Stimulated activated naive CD8-positive, alpha-beta T cell treated with anti-CD3 and anti-CD28 coated beads, Interleukin-15, Interleukin-2, amounts not matched to agents 100 ng/mL and 50 ng/mL, for 24 hours (primary cell): ENCODE measurements around the gene VPS36.
"Not testable (repeated sequence)": the region's sequence is repeated elsewhere in the genome, so short reads cannot be mapped to it uniquely, and the experiment has no call there.

Experiments used
- H3K27ac Mint-ChIP-seq: one replicate; pipeline ENCODE4 v1.8.0; 2021; ENCODE audit warnings: mild to moderate bottlenecking, mixed read lengths
- H3K27me3 Mint-ChIP-seq: one replicate; pipeline ENCODE4 v1.8.0; 2021; ENCODE audit warnings: mixed read lengths
- H3K36me3 Mint-ChIP-seq: one replicate; pipeline ENCODE4 v1.8.0; 2021; ENCODE audit warnings: low read depth, mixed read lengths
- H3K4me1 Mint-ChIP-seq: one replicate; pipeline ENCODE4 v1.8.0; 2021; ENCODE audit warnings: low read depth, mixed read lengths
- H3K4me3 Mint-ChIP-seq: one replicate; pipeline ENCODE4 v1.8.0; 2021; ENCODE audit warnings: mild to moderate bottlenecking, mixed read lengths
- H3K9me3 Mint-ChIP-seq: one replicate; pipeline ENCODE4 v1.8.0; 2021; ENCODE audit warnings: mixed read lengths

Gene VPS36, protein sequence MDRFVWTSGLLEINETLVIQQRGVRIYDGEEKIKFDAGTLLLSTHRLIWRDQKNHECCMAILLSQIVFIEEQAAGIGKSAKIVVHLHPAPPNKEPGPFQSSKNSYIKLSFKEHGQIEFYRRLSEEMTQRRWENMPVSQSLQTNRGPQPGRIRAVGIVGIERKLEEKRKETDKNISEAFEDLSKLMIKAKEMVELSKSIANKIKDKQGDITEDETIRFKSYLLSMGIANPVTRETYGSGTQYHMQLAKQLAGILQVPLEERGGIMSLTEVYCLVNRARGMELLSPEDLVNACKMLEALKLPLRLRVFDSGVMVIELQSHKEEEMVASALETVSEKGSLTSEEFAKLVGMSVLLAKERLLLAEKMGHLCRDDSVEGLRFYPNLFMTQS

DNA sequence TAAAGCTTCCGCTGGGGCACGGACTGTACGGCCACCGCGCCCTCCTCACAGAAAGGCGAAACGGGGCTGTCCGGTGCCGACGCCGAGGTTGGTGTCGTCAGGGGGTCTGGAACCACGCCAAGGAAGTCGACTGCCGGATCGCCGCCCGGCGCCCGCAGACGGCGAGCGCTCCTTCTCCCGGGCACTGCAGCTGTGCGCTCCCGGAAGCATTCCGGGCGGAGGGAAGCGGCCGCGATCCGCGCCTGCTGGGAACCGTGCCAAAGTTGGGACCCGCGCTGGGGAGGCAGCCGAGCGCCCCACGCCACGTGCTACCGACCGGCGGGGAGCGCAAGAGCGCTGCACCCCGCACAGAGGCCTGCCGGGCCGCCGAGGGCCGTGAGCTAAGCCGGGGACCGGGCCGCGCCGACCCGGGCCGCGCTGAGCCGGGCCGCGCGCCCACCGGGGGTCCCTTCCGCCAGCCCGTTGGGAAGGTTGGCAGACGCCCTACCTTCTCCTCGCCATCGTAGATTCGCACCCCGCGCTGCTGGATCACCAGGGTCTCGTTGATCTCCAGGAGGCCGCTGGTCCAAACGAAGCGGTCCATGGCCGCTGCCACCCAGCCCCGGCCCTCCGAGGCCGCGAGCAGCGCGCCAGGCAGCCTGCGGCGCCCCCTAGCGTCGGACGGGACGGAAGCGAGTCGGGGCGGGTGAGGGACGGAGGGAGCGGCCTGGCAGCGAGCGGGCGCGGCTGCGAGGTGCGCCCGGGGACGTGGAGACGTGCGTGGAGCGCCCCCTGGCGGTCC, at the start of gene VPS36:
Gene VPS36, minus strand, starts transcription at position 623 of the 781 bp plus-strand sequence. Its CDS starts 40 bp downstream, at position 583.
- peaks cover 43% of the 10 kb centered on the region for H3K4me1 Mint-ChIP-seq
- peak within 1 kb of the TSS; percentile 93 for H3K27ac Mint-ChIP-seq
- H3K36me3 Mint-ChIP-seq = peaks cover 5% of the 10 kb centered on the region
- H3K27me3 Mint-ChIP-seq = no peaks in the 10 kb centered on the region
- H3K4me3 Mint-ChIP-seq = peak within 1 kb of the TSS; percentile 95
- H3K9me3 Mint-ChIP-seq = no peaks in the 10 kb centered on the region

DNA sequence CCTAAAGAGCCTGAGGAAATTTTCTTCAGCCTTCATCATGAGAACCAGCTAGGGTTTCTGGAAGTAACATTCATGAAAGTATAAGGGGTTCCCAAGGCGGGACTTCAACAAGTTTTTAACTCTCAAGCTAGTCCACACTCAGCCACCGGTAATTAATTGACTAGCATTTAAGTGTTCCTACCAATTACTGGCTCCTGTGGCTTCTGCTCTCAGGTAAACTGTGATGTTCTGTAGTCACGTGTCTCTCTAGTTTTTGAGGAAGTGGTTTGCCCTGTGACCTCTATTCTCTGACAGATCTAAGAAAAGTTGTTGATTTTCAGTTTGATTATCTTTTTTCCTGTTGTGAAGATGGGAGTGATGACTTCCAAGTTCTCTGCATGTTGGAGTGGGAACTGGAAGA, 47.5 kb upstream of the VPS36 start:
- not testable (repeated sequence) for H3K27me3 Mint-ChIP-seq, H3K27ac Mint-ChIP-seq, H3K4me3 Mint-ChIP-seq, H3K36me3 Mint-ChIP-seq, H3K9me3 Mint-ChIP-seq, H3K4me1 Mint-ChIP-seq

DNA sequence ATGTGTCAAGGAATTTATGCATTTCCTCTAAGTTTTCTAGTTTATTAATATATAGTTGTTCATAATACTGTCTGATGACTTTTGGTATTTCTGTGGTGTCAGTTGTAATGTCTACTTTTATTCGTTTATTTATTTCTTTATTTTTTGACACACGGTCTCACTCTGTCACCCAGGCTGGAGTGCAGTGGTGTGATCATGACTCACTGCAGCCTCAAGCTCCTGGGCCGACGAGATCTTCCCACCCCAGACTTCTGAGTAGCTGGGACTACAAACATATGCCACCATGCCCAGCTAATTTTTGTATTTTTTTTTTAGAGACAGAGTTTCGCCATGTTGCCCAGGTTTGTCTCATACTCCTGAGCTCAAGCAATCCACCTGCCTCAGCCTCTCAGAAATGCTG, 43.8 kb upstream of the VPS36 start:
- not testable (repeated sequence) for H3K27me3 Mint-ChIP-seq

DNA sequence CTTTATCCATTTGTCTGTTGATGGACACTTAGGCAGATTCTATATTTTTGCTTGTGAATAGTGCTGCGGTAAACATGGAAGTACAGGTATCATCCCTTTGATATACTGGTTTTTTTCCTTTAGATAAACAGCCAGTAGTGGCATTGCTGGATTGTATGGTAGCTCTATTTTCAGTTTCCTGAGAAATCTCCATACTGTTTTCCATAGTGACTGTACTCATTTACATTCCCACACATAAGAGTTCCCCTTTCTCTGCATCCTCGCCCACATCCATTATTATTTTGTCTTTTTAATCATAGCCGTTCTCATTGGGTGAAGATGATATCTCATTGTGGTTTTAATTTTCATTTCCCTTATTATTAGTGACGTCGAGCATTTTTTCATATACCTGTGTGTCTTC, 40.6 kb upstream of the VPS36 start:
- not testable (repeated sequence) for H3K36me3 Mint-ChIP-seq, H3K9me3 Mint-ChIP-seq, H3K4me1 Mint-ChIP-seq, H3K27ac Mint-ChIP-seq, H3K4me3 Mint-ChIP-seq, H3K27me3 Mint-ChIP-seq

More for the DNA sequence above, 43.8 kb upstream of the VPS36 start:
- H3K9me3 Mint-ChIP-seq, H3K4me3 Mint-ChIP-seq, H3K4me1 Mint-ChIP-seq, H3K27ac Mint-ChIP-seq, H3K36me3 Mint-ChIP-seq: not testable (repeated sequence)

DNA sequence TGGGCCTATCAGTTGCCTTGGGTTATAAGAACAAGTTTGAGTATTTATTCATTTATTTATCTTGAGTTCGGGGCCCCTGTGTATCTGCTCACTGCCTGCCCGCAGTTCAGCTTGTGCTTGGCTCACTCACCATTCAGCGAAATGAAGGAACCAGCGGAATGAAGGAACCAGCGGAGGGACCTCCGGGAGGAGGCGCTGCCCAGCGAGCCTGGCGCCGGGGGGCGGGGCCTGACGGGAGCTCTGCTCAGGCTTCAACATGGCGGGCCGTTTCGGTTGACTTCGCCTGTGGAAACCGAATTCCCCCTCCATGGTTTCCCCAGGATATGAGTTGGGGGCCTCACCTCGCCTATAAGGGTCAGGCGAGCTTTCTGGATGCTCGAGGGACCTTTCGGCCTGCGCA, 38.3 kb upstream of the VPS36 start:
- H3K9me3 Mint-ChIP-seq, H3K4me1 Mint-ChIP-seq, H3K36me3 Mint-ChIP-seq, H3K27ac Mint-ChIP-seq, H3K4me3 Mint-ChIP-seq, H3K27me3 Mint-ChIP-seq: not testable (repeated sequence)

DNA sequence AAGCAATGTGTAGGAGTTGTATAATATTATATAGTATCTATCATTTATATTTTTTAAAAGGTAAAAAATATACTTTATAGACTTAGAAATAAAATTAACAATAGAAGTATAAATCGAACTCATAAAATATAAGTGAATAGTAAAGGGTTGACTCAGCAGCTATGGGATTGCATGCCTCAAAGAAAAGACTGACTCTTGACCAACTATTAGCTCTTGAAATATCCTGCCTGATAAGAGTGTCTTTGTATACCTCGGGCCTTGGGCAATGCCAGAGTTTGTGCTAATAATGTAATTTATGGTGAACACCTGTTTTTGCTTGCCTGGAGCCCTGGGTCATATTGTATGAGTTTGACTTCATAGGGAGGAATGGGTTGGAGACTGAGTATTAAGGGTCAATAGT, 36.6 kb upstream of the VPS36 start:
- not testable (repeated sequence) for H3K36me3 Mint-ChIP-seq, H3K27ac Mint-ChIP-seq, H3K4me1 Mint-ChIP-seq, H3K27me3 Mint-ChIP-seq, H3K4me3 Mint-ChIP-seq, H3K9me3 Mint-ChIP-seq

DNA sequence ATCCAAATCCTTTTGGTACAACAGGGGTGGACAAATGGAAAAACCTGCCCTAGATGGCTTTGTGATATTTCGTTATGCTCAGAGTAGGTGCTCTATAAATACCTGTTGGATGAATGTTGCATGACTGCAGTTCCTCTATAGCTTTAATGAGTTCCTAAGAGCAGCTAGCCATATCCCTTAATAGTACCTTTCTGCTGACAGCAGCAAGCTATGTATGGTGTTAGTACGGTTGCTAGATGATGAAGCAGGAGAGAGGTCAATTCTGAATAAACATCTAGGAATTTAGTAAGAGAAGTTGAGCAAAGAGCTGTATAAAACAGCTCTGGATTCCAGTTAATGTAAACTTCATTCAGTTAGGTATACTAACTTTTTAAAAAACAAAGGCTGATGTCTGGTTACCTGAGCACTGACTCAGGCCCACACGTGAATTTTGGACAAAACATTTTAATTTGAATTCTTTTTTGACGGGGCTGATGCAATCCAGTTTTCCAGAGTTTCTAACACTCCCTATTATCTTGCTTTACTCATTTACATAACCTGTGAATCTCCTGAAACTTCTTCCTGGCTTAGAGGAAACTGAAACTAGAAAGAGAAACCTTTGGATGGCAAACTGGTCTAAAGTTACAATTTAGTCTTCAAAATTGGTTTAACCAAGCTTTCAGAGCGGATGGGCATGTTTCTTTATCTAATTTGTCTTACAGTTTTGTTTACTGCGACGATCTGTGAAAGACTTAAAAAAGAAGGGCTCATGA, 30.4 kb upstream of the VPS36 start:
- not testable (repeated sequence) for H3K9me3 Mint-ChIP-seq, H3K4me3 Mint-ChIP-seq, H3K27ac Mint-ChIP-seq, H3K27me3 Mint-ChIP-seq, H3K4me1 Mint-ChIP-seq
- peaks cover 14% of the 10 kb centered on the region for H3K36me3 Mint-ChIP-seq

DNA sequence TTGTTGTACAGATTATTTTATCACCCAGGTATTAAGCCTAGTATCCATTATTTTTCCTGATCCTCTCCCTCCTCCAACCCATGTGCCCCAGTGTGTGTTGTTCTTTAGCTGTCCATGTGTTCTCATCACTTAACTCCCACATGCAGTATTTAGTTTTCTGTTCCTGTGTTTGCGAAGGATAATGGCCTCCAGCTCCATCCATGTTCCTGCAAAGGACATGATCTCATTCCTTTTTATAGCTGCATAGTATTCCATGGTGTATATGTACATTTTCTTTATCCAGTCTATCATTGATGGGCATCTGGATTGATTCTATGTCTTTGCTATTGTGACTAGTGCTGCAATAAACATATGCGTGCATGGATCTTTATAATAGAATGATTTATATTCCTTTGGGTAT, 18.1 kb upstream of the VPS36 start:
- H3K36me3 Mint-ChIP-seq = peaks cover 78% of the 10 kb centered on the region
- H3K27ac Mint-ChIP-seq = not testable (repeated sequence)

DNA sequence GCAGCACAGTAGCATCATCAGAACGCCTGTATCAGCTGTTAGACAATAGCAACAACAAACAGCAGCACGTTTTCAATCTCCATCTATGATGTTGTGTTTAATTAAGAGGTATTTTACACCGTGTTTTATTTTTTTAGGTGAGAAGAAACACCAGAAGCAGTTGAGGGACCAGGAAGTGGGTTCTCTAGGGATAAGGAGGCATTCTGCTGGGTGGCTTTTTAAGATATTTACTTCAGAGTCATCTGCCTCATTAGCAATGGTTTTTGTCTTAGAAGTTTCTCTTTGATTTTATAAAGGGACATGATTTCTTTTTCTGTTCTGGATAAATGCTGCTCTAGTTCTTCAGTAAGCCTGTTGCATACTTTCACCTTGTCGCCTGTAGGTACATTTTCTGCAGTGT, 13.1 kb upstream of the VPS36 start:
- Mint-ChIP-seq H3K27me3 (no peaks in the 10 kb centered on the region), H3K4me3 (no peak overlapping the region), H3K27ac (no peak overlapping the region), H3K9me3 (peaks cover 2% of the 10 kb centered on the region), H3K4me1 (peaks cover 19% of the 10 kb centered on the region), H3K36me3 (peaks cover 84% of the 10 kb centered on the region)

More for the DNA sequence above, 18.1 kb upstream of the VPS36 start:
- not testable (repeated sequence) for H3K27me3 Mint-ChIP-seq, H3K4me1 Mint-ChIP-seq, H3K4me3 Mint-ChIP-seq, H3K9me3 Mint-ChIP-seq

DNA sequence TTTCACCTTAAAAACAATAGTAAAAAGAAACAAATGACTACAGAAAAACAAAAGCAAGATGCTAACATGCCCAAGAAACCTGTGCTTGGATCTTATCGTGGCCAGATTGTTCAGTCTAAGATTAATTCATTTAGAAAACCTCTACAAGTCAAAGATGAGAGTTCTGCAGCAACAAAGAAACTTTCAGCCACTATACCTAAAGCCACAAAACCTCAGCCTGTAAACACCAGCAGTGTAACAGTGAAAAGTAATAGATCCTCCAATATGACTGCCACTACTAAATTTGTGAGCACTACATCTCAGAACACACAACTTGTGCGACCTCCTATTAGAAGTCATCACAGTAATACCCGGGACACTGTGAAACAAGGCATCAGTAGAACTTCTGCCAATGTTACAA, 10.8 kb upstream of the VPS36 start:
- no peaks in the 10 kb centered on the region for H3K27me3 Mint-ChIP-seq
- H3K27ac Mint-ChIP-seq = no peak overlapping the region
- H3K4me1 Mint-ChIP-seq = peaks cover 28% of the 10 kb centered on the region
- H3K9me3 Mint-ChIP-seq = no peaks in the 10 kb centered on the region
- H3K36me3 Mint-ChIP-seq = peaks cover 86% of the 10 kb centered on the region
- H3K4me3 Mint-ChIP-seq = no peak overlapping the region

DNA sequence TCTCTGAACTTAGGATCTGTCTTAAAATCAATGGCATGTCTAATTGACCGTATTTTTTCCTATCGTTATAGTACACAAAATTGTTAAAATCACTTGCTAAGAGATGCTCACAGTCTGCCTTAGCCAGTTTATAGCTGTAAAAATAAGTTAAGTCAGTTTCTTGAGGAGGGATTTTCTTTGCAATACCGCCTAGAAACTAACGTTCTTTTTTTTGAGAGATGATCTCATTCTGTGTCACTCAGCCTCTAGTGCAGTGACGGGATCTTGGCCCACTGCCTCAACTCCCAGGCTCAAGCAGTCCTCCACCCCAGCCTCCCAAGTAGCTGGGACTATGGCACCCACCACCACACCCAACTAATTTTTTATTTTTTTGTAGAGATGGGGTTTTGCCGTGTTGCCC, 9.2 kb upstream of the VPS36 start:
- H3K9me3 Mint-ChIP-seq = no peaks in the 10 kb centered on the region
- no peaks in the 10 kb centered on the region for H3K27me3 Mint-ChIP-seq
- no peak overlapping the region for H3K27ac Mint-ChIP-seq
- H3K4me3 Mint-ChIP-seq = no peak overlapping the region
- H3K4me1 Mint-ChIP-seq = peaks cover 40% of the 10 kb centered on the region
- peaks cover 76% of the 10 kb centered on the region for H3K36me3 Mint-ChIP-seq

DNA sequence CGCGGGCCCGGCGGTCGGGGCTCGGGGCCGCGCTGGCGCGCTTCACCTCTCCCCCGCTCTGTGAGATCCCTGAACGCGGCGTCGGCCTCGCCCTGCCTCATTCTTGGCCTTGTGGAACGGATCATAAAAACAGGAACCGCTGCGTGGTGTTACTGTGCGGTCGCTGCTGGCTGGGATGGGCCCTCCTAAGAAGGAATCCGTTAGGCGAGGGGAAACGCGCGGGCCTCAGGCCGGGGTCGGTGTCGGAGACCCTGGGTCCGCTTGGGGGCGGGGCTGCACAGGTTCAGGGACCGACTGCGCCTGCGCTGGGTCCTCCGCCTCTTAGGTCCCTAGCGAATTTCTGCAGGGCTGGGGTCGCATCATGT, 5.2 kb upstream of the VPS36 start:
- Mint-ChIP-seq H3K4me1 (peaks cover 45% of the 10 kb centered on the region), H3K27ac (peak overlapping the region; percentile 96)

DNA sequence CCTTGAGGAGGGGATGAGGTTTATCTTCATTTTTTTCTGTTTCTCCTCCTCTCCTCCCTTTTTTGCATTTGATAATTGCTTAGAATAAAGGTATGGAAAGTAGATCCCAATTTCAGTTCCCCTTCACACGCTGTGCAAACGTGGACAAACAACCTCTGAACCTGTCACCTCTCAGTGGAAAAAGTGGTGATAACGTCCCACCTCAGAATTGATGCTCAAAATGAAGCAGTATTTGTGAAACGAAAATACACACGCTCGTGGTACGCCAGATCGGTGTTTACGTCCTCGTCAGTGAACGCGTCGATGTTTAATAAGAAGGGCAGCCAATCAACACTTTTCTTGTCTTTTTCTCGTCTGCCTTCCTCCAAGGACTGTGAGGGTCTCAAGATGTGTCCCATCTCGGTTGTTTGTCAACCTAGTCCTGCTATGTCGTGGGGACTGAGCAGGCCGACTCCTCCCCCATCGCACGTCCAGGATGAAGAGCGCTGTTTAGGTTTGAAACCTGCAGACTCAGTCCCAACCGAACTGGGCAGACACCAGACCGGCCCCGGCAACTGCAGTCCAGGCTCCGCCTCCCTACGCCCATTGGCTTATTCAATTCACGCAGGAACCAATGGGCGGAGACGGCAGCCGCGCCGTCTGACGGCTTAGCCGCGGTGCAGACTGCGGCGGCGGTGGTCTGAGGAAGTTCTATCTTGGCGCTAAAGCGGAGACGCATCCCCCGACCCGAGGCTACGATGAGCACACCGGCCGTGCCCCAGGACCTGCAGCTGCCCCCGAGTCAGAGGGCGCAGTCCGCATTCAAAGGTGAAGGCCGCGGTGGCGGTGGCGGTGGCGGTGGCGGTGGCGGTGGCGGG, 4.6 kb upstream of the VPS36 start, which contains the start of gene CKAP2:
Gene CKAP2, plus strand, starts transcription at position 659 of the 857 bp plus-strand sequence. Its CDS starts 79 bp downstream, at position 738.
- Mint-ChIP-seq H3K4me1 (peaks cover 44% of the 10 kb centered on the region), H3K4me3 (peak within 1 kb of the TSS; percentile 87), H3K27ac (peak within 1 kb of the TSS; percentile 96), H3K9me3 (no peaks in the 10 kb centered on the region), H3K36me3 (peaks cover 38% of the 10 kb centered on the region), H3K27me3 (no peaks in the 10 kb centered on the region)

More for the DNA sequence above, 5.2 kb upstream of the VPS36 start:
- H3K27me3 Mint-ChIP-seq = no peaks in the 10 kb centered on the region
- H3K4me3 Mint-ChIP-seq = peak overlapping the region; percentile 87
- peaks cover 42% of the 10 kb centered on the region for H3K36me3 Mint-ChIP-seq
- no peaks in the 10 kb centered on the region for H3K9me3 Mint-ChIP-seq

DNA sequence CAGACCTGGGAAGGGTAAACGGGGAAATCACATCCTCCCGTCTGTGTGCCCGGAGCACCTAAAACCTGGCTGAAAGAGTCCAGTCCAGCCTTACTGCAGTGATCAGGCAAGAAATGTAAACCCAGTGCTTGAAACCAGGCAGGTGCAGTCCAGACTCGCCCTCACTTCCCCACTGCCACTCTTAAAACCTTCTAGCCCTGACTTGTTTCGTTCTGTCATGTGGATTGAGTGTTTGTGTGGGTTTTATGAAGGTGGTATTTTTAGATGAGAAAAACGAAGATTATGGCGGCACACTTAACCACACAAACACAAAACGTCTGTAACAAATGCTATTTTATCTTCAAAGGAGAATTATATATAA, 4.0 kb upstream of the VPS36 start:
- Mint-ChIP-seq H3K27me3 (no peaks in the 10 kb centered on the region), H3K4me3 (peak overlapping the region; percentile 87), H3K4me1 (peaks cover 49% of the 10 kb centered on the region), H3K36me3 (peaks cover 31% of the 10 kb centered on the region), H3K27ac (peak overlapping the region; percentile 96), H3K9me3 (no peaks in the 10 kb centered on the region)
